SK-N-SH treated with all-trans-retinoic acid at 6 μM for 48 hours (cell line): ENCODE measurements around the gene ROBO1.

Source experiments
- ATAC-seq: fragments of 200-7000 bp; cut with Tn5 transposase; 3 replicates; pipeline ENCODE4 v1.9.1; 2020; ENCODE audit warnings: mild to moderate bottlenecking, moderate library complexity
- ARNTL ChIP-seq: fragments of 450-650 bp; formaldehyde crosslinking; IDR thresholded peaks from 2 replicates; pipeline ENCODE4 v1.5.0; 2020; ENCODE audit warnings: low read depth, mild to moderate bottlenecking, moderate library complexity, borderline replicate concordance
- BACH2 ChIP-seq: fragments of 250-450 bp; sonication (Bioruptor Pico); IDR thresholded peaks from 2 replicates; pipeline ENCODE4 v1.9.0; 2021; ENCODE audit warnings: mild to moderate bottlenecking, borderline replicate concordance
- CSDC2 ChIP-seq: fragments of 250-450 bp; sonication (Bioruptor Pico); IDR thresholded peaks from 2 replicates; pipeline ENCODE4 v1.5.0; 2020; ENCODE audit warnings: mild to moderate bottlenecking, moderate library complexity
- ESRRG ChIP-seq: fragments of 250-450 bp; sonication (Bioruptor Pico); IDR thresholded peaks from 2 replicates; pipeline ENCODE4 v1.6.1; 2021; ENCODE audit warnings: mild to moderate bottlenecking
- GLIS3 ChIP-seq: fragments of 250-450 bp; sonication (Bioruptor Pico); IDR thresholded peaks from 2 replicates; pipeline ENCODE4 v1.5.0; 2020; ENCODE audit warnings: mild to moderate bottlenecking, moderate library complexity
- ISL1 ChIP-seq: fragments of 250-450 bp; sonication (Bioruptor Pico); IDR thresholded peaks from 2 replicates; pipeline ENCODE4 v2.1.2; 2022; ENCODE audit warnings: mild to moderate bottlenecking, moderate library complexity
- OSR1 ChIP-seq: fragments of 250-450 bp; sonication (Bioruptor Pico); IDR thresholded peaks from 2 replicates; pipeline ENCODE4 v1.8.0; 2022; ENCODE audit warnings: moderate library complexity, mild to moderate bottlenecking, inconsistent platforms
- POU6F1 ChIP-seq: fragments of 250-450 bp; sonication (Bioruptor Pico); IDR thresholded peaks from 2 replicates; pipeline ENCODE4 v1.8.0; 2021; ENCODE audit warnings: low read depth, mild to moderate bottlenecking, moderate library complexity, borderline replicate concordance
- PPARA ChIP-seq: fragments of 250-450 bp; sonication (Bioruptor Pico); IDR thresholded peaks from 2 replicates; pipeline ENCODE4 v1.5.0; 2020; ENCODE audit warnings: mild to moderate bottlenecking, borderline replicate concordance
- RARB ChIP-seq: fragments of 250-450 bp; sonication (Bioruptor Pico); IDR thresholded peaks from 2 replicates; pipeline ENCODE4 v1.8.0; 2021; ENCODE audit warnings: mild to moderate bottlenecking, moderate library complexity
- SNAI2 ChIP-seq: fragments of 250-450 bp; sonication (Bioruptor Pico); IDR thresholded peaks from 2 replicates; pipeline ENCODE4 v1.5.0; 2020; ENCODE audit warnings: mild to moderate bottlenecking, moderate library complexity
- TCF4 ChIP-seq: fragments of 250-450 bp; sonication (Bioruptor Pico); IDR thresholded peaks from 2 replicates; pipeline ENCODE4 v1.8.0; 2021; ENCODE audit warnings: mild to moderate bottlenecking, moderate library complexity, borderline replicate concordance
- TOX ChIP-seq: fragments of 250-450 bp; sonication (Bioruptor Pico); IDR thresholded peaks from 2 replicates; pipeline ENCODE4 v1.8.0; 2021; ENCODE audit warnings: mild to moderate bottlenecking, moderate library complexity, borderline replicate concordance
- TSHZ2 ChIP-seq: fragments of 250-450 bp; sonication (Bioruptor Pico); IDR thresholded peaks from 2 replicates; pipeline ENCODE4 v1.5.0; 2020; ENCODE audit warnings: mild to moderate bottlenecking, moderate library complexity
- ZC3H10 ChIP-seq: fragments of 250-450 bp; sonication (Bioruptor Pico); IDR thresholded peaks from 2 replicates; pipeline ENCODE4 v1.5.1; 2021; ENCODE audit warnings: mild to moderate bottlenecking, moderate library complexity
- ZFP3 ChIP-seq: fragments of 250-450 bp; sonication (Bioruptor Pico); IDR thresholded peaks from 2 replicates; pipeline ENCODE4 v1.5.0; 2020; ENCODE audit warnings: mild to moderate bottlenecking, moderate library complexity
- ZNF565 ChIP-seq: fragments of 450-650 bp; formaldehyde crosslinking; conservative IDR thresholded peaks from 2 replicates; pipeline ENCODE4 v1.5.0; 2020; ENCODE audit warnings: low read depth, mild to moderate bottlenecking, moderate library complexity
- ZNF70 ChIP-seq: fragments of 450-650 bp; formaldehyde crosslinking; IDR thresholded peaks from 2 replicates; pipeline ENCODE4 v1.5.0; 2020; ENCODE audit warnings: mild to moderate bottlenecking, moderate library complexity
- ZNF8 ChIP-seq: fragments of 450-650 bp; formaldehyde crosslinking; IDR thresholded peaks from 2 replicates; pipeline ENCODE4 v1.5.0; 2020; ENCODE audit warnings: mild to moderate bottlenecking, moderate library complexity
- TF ChIP-seq, protein P1 (sequence below): fragments of 250-450 bp; sonication (Bioruptor Pico); IDR thresholded peaks from 2 replicates; pipeline ENCODE4 v1.8.0; 2020; ENCODE audit warnings: mild to moderate bottlenecking, moderate library complexity, borderline replicate concordance
- TF ChIP-seq, protein P2 (sequence below): fragments of 250-450 bp; sonication (Bioruptor Pico); IDR thresholded peaks from 2 replicates; pipeline ENCODE4 v1.5.1; 2020; ENCODE audit warnings: low read depth, mild to moderate bottlenecking, moderate library complexity
- TF ChIP-seq, protein P3 (sequence below): fragments of 250-450 bp; sonication (Bioruptor Pico); IDR thresholded peaks from 2 replicates; pipeline ENCODE4 v1.5.1; 2021; ENCODE audit warnings: mild to moderate bottlenecking, moderate library complexity

The ROBO1 gene

GRCh38 chr3:78992400-78992799 is 775.4 kb downstream of the ROBO1 start:
- TF ChIP-seq TOX (CRISPR knock-in tag) (no peak), TCF4 (CRISPR knock-in tag) (no peak), RARB (CRISPR knock-in tag) (no peak), ZNF565 (CRISPR knock-in tag) (no peak), CSDC2 (CRISPR knock-in tag) (no peak), ARNTL (CRISPR knock-in tag) (no peak), SNAI2 (CRISPR knock-in tag) (no peak), ESRRG (CRISPR knock-in tag) (no peak), ZFP3 (CRISPR knock-in tag) (no peak), TSHZ2 (no peak), ISL1 (CRISPR knock-in tag) (no peak), GLIS3 (CRISPR knock-in tag) (no peak)
- TF ChIP-seq, all 23 proteins: peak for 0
- ATAC-seq: no peak

- no peak for TF ChIP-seq OSR1
- TF ChIP-seq, protein P1, sequence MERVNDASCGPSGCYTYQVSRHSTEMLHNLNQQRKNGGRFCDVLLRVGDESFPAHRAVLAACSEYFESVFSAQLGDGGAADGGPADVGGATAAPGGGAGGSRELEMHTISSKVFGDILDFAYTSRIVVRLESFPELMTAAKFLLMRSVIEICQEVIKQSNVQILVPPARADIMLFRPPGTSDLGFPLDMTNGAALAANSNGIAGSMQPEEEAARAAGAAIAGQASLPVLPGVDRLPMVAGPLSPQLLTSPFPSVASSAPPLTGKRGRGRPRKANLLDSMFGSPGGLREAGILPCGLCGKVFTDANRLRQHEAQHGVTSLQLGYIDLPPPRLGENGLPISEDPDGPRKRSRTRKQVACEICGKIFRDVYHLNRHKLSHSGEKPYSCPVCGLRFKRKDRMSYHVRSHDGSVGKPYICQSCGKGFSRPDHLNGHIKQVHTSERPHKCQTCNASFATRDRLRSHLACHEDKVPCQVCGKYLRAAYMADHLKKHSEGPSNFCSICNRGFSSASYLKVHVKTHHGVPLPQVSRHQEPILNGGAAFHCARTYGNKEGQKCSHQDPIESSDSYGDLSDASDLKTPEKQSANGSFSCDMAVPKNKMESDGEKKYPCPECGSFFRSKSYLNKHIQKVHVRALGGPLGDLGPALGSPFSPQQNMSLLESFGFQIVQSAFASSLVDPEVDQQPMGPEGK (CRISPR knock-in tag): no peak
- no peak for TF ChIP-seq ZC3H10 (CRISPR knock-in tag)
- TF ChIP-seq TOX (CRISPR knock-in tag): no peak
- no peak for TF ChIP-seq SNAI2 (CRISPR knock-in tag)
- TF ChIP-seq RARB (CRISPR knock-in tag): no peak
- TF ChIP-seq, protein P2, sequence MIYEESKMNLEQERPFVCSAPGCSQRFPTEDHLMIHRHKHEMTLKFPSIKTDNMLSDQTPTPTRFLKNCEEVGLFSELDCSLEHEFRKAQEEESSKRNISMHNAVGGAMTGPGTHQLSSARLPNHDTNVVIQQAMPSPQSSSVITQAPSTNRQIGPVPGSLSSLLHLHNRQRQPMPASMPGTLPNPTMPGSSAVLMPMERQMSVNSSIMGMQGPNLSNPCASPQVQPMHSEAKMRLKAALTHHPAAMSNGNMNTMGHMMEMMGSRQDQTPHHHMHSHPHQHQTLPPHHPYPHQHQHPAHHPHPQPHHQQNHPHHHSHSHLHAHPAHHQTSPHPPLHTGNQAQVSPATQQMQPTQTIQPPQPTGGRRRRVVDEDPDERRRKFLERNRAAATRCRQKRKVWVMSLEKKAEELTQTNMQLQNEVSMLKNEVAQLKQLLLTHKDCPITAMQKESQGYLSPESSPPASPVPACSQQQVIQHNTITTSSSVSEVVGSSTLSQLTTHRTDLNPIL (CRISPR knock-in tag): no peak
- TF ChIP-seq, protein P3, sequence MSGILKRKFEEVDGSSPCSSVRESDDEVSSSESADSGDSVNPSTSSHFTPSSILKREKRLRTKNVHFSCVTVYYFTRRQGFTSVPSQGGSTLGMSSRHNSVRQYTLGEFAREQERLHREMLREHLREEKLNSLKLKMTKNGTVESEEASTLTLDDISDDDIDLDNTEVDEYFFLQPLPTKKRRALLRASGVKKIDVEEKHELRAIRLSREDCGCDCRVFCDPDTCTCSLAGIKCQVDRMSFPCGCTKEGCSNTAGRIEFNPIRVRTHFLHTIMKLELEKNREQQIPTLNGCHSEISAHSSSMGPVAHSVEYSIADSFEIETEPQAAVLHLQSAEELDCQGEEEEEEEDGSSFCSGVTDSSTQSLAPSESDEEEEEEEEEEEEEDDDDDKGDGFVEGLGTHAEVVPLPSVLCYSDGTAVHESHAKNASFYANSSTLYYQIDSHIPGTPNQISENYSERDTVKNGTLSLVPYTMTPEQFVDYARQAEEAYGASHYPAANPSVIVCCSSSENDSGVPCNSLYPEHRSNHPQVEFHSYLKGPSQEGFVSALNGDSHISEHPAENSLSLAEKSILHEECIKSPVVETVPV (CRISPR knock-in tag): no peak
- no peak for TF ChIP-seq CSDC2 (CRISPR knock-in tag)
- TF ChIP-seq ZFP3 (CRISPR knock-in tag): no peak
- no peak for TF ChIP-seq BACH2 (CRISPR knock-in tag)
- TF ChIP-seq TCF4 (CRISPR knock-in tag): no peak
- no peak for TF ChIP-seq ZNF8
- ATAC-seq: no peak
Measured at GRCh38 chr3:78991656-78992055, 776.1 kb downstream of the ROBO1 start.

- TF ChIP-seq, protein P3 (CRISPR knock-in tag): no peak
- no peak for TF ChIP-seq PPARA
- TF ChIP-seq ARNTL (CRISPR knock-in tag): no peak
- TF ChIP-seq ZNF565 (CRISPR knock-in tag): no peak
- TF ChIP-seq TCF4 (CRISPR knock-in tag): no peak
- TF ChIP-seq ZNF70 (CRISPR knock-in tag): no peak
- TF ChIP-seq SNAI2 (CRISPR knock-in tag): no peak
- no peak for TF ChIP-seq POU6F1
- TF ChIP-seq ISL1 (CRISPR knock-in tag): no peak
- TF ChIP-seq ZNF8: no peak
- no peak for TF ChIP-seq OSR1
- TF ChIP-seq TSHZ2: no peak
- ATAC-seq: no peak
Measured at GRCh38 chr3:78990156-78990555, 777.6 kb downstream of the ROBO1 start.
